AG04449 (cell line): ENCODE measurements around the gene HBA1.

Experiments used
- CTCF ChIA-PET: fragments of 350-600 bp; formaldehyde crosslinking; extraction: SDS; loops from one replicate; lab custom pipeline; 2021; ENCODE audit warnings: antibody characterized with exemption; lab: Yijun Ruan, JAX
- POLR2A ChIA-PET: fragments of 400-600, 350-600 bp; formaldehyde crosslinking; extraction: SDS; loops from one replicate; lab custom pipeline; 2020; ENCODE audit warnings: antibody characterized with exemption, inconsistent platforms; lab: Yijun Ruan, JAX
- DNase-seq: peaks from one replicate; pipeline ENCODE4 v3.0.0-alpha.2; 2010; ENCODE audit warnings: low read depth, low spot score
- H3K4me3 ChIP-seq: 2 replicates; pipeline ENCODE4 v1.5.1; 2011; ENCODE audit warnings: low read depth, mild to moderate bottlenecking, control low read depth, low read length
- TF ChIP-seq, protein P1 (sequence below): IDR thresholded peaks from one replicate; pipeline ENCODE4 v1.5.1; 2011; ENCODE audit warnings: mild to moderate bottlenecking, moderate library complexity, low read length, control low read depth, inconsistent platforms; ENCODE audit not compliant: insufficient read depth; ENCODE audit errors: missing control alignments

Gene HBA1

DNA sequence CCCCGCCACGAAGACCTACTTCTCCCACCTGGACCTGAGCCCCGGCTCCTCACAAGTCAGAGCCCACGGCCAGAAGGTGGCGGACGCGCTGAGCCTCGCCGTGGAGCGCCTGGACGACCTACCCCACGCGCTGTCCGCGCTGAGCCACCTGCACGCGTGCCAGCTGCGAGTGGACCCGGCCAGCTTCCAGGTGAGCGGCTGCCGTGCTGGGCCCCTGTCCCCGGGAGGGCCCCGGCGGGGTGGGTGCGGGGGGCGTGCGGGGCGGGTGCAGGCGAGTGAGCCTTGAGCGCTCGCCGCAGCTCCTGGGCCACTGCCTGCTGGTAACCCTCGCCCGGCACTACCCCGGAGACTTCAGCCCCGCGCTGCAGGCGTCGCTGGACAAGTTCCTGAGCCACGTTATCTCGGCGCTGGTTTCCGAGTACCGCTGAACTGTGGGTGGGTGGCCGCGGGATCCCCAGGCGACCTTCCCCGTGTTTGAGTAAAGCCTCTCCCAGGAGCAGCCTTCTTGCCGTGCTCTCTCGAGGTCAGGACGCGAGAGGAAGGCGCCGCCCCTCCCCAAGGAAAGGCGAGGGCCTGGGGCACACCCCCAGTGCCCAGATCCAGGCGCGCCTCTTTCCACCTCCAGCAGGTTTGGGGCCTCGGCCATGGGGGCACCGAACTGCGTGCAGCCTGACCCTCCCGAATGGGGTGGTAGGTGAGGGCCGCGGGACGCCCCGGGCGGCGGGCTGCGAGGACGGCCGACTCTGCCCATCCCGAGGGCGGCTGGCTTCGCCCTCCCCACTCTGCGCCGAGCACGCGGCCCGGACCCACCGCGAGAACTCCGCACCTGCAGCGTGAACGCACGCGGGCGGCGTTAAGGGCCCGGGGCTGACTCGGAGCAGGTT is 4.4 kb downstream of the HBA1 start:
- ChIA-PET CTCF (interaction anchor here (0.7 to 6.9 kb wide), 38 partner anchors 10 to 252 kb away, joined by 3 to 126 read pairs (median 5); partner anchors contain the start of gene FAM234A), POLR2A (interaction anchor here (0.7 to 1.4 kb wide), 3 partner anchors 8 to 74 kb away, joined by 3 to 5 read pairs (median 3); no protein-coding TSS in a partner anchor)
- H3K4me3 ChIP-seq: peak overlapping the region; percentile 48
- no peak for DNase-seq
- TF ChIP-seq, protein P1, sequence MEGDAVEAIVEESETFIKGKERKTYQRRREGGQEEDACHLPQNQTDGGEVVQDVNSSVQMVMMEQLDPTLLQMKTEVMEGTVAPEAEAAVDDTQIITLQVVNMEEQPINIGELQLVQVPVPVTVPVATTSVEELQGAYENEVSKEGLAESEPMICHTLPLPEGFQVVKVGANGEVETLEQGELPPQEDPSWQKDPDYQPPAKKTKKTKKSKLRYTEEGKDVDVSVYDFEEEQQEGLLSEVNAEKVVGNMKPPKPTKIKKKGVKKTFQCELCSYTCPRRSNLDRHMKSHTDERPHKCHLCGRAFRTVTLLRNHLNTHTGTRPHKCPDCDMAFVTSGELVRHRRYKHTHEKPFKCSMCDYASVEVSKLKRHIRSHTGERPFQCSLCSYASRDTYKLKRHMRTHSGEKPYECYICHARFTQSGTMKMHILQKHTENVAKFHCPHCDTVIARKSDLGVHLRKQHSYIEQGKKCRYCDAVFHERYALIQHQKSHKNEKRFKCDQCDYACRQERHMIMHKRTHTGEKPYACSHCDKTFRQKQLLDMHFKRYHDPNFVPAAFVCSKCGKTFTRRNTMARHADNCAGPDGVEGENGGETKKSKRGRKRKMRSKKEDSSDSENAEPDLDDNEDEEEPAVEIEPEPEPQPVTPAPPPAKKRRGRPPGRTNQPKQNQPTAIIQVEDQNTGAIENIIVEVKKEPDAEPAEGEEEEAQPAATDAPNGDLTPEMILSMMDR: peak; percentile 14

DNA sequence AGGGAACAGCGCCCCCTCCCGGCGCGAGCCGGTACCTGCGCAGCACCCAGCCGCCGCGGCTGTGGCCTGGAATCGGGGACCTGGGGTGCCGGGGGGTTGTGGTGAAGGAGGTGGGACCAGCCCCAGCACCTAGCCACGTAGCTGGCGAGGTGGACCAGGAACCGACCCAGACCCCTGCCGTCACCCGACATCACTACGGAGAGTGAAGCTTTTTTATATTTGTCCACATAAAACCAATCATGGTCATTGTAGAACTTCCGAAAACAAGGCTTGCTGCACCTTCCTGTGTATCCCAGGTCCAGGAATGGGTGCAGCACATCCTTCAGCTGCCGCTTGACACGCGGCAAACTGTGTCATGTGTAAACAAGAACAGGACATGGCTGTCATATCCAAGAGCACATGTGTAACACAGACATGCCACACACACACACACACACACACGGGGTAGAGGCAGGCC is 5.1 kb downstream of the HBA1 start:
- ChIA-PET CTCF (interaction anchor here (0.6 to 6.9 kb wide), 35 partner anchors 10 to 251 kb away, joined by 3 to 126 read pairs (median 4); partner anchors contain the start of gene FAM234A), POLR2A (interaction anchor here (1.4 kb wide), 1 partner anchor 75 kb away, joined by 5 read pairs; no protein-coding TSS in a partner anchor)
- no peak overlapping the region; the same call in 1 of the 2 replicates for H3K4me3 ChIP-seq
- TF ChIP-seq, protein P1: peak; percentile 98
- DNase-seq: no peak

DNA sequence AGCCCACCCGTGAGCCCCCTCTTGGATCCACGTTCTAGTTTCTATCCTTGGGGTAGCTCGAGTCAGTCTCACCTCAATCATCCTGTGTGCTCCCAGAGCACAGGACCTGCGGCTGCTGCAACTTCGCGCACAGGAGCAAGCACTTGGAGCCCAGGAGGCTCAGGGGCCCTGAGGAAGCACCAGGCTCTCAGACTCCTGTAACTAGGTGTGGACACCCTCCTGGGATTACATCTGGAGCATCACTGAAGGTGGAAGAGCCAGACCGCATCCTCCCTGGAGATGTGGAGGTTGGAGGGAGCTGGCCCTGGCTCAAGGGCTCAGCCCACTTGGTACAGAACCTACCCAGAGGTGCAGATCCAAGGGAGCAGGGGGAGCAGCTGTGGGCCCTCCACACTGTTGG is 6.5 kb downstream of the HBA1 start:
- TF ChIP-seq, protein P1: no peak
- ChIA-PET POLR2A (interaction anchor here (1.1 kb wide), 1 partner anchor 111 kb away, joined by 4 read pairs; no protein-coding TSS in a partner anchor), CTCF (interaction anchor here (0.9 to 6.9 kb wide), 9 partner anchors 10 to 120 kb away, joined by 3 to 126 read pairs (median 19); no protein-coding TSS in a partner anchor)
- no peak overlapping the region for H3K4me3 ChIP-seq
- no peak for DNase-seq

DNA sequence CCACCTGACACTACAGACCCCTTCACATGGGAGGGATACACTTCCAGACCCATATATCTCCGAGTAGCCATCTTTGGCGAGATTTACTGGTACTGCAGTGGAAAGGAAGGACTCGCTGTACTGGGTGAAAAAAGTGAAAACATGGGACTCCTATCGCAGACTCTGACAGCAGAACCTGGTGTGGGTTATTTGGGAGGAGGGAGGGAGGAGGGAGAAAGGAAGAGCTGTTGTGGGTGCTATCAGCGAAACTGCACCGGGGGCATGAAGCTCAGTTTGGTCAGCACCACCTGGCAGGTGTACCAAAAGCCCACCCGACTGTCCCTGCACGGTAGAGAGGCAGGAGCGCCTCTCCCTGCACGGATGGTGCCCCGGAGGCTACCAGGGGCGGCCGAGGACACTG is 8.7 kb downstream of the HBA1 start:
- no peak for DNase-seq
- H3K4me3 ChIP-seq: no peak overlapping the region
- TF ChIP-seq, protein P1: no peak
- CTCF ChIA-PET: interaction anchor here (5.7 kb wide), 1 partner anchor 8 kb away, joined by 81 read pairs; no protein-coding TSS in a partner anchor
- POLR2A ChIA-PET: no interaction called here

DNA sequence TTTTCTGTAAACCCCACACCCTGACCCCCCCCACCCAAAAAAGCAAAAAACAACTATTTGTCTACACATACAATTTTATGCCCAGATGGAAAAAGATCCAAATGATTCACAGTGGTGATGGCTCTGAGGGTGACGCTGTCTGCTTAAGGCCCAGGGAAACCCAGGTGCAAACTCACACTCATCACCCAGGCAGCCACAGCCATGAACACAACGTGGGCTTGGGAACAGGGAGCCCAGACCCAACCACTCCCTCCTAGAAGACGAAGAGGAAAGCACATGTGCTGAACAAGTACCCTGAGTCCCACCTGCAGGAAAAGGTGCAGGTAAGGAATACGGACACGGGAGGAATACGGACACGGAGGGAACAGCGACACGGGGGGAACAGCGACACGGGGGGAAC is 9.2 kb downstream of the HBA1 start:
- ChIA-PET POLR2A (no interaction called here), CTCF (interaction anchor here (5.7 kb wide), 1 partner anchor 8 kb away, joined by 81 read pairs; no protein-coding TSS in a partner anchor)
- no peak overlapping the region for H3K4me3 ChIP-seq
- TF ChIP-seq, protein P1: no peak
- no peak for DNase-seq

DNA sequence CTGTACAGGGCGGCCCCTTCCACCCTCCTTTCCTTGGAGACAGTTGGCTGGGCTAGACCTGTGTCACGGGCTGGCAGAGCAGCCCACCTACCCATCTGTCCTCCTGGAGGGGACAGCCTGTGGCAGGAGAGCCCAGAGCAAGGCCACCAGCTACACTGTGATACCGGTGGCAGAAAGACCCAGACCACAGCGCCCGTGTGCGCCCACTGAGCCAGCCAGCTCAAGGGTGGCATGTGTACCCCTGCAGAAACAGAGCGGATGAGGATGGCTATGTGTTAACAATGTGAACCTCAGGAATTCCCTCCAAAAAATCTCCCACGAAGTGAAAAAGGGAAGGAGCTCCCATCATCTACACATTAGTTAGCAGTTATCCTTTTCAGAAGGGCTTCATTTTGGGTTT is 10.8 kb downstream of the HBA1 start:
- DNase-seq: no peak
- H3K4me3 ChIP-seq: no peak overlapping the region
- POLR2A ChIA-PET: no interaction called here
- TF ChIP-seq, protein P1: no peak
- CTCF ChIA-PET: interaction anchor here (0.7 to 1.1 kb wide), 2 partner anchors 70 to 122 kb away, joined by 3 read pairs; no protein-coding TSS in a partner anchor
